Left renal cortex interstitium (tissue), 4 donors: ENCODE results near the gene FAM117B. TPM values are rescaled to one million over a fixed set of nuclear protein-coding genes. Genes with fewer than 3 reads are reported as not detected.

Source experiments
- DNase-seq, 4 donors: peaks; one replicate each; pipeline ENCODE4 v3.0.0-alpha.2; 2013; ENCODE audit warnings: low read depth in 4 of 4, low spot score in 2 of 4, missing footprints in 1 of 4
- polyA plus RNA-seq, 4 donors: library from polyadenylated mRNA; unstranded; fragments of 120-200 nt; gene quantifications; one replicate each; pipeline ENCODE4 v1.2.1, GENCODE V29; 2013; ENCODE audit not compliant: insufficient read length in 4 of 4

FAM117B gene
- 10 to 100 TPM; 26.6 to 31.9 (median 28.8) TPM for polyA plus RNA-seq

DNA sequence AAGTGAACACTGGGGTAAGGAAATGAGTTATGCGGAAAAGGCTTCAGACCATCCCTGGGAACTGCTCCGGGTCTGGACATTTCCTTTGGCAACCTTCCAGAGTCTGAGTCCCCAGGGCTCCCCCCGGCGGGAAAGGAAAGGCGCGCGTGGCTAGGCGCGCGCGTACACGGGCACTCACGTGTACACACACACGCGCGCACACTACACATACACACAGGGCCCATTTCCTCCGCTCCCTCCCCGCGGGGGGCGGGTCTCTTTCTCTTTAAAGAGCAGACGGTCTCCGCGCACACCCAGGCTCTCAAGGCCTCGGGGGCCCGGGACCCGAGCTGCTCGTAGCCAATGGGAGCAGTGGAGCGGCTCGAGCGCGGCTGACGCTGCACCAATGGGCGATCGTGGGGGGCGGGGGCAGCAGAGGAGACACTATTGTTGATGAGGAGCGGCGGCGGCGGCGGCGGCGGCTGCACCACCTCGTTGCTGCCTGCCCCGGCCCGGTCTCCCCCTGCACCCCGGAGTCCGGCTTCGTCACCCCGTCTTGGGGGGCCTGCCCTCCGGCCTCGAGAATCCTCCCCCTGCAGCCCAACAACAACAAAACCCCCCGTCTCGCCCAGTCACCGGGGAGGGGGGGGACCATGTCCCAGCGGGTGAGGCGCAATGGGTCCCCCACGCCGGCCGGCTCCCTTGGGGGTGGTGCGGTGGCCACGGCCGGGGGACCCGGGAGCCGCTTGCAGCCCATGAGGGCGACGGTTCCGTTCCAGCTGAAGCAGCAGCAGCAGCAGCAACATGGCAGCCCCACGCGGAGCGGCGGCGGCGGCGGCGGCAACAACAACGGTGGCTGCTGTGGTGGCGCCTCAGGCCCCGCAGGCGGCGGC lies at the start of gene FAM117B:
Gene FAM117B (plus strand): TSS at position 414 of the 872 bp plus-strand sequence. CDS start 219 bp downstream, at position 633.
- DNase-seq, result peak; percentile 93 to 97 (median 94)

DNA sequence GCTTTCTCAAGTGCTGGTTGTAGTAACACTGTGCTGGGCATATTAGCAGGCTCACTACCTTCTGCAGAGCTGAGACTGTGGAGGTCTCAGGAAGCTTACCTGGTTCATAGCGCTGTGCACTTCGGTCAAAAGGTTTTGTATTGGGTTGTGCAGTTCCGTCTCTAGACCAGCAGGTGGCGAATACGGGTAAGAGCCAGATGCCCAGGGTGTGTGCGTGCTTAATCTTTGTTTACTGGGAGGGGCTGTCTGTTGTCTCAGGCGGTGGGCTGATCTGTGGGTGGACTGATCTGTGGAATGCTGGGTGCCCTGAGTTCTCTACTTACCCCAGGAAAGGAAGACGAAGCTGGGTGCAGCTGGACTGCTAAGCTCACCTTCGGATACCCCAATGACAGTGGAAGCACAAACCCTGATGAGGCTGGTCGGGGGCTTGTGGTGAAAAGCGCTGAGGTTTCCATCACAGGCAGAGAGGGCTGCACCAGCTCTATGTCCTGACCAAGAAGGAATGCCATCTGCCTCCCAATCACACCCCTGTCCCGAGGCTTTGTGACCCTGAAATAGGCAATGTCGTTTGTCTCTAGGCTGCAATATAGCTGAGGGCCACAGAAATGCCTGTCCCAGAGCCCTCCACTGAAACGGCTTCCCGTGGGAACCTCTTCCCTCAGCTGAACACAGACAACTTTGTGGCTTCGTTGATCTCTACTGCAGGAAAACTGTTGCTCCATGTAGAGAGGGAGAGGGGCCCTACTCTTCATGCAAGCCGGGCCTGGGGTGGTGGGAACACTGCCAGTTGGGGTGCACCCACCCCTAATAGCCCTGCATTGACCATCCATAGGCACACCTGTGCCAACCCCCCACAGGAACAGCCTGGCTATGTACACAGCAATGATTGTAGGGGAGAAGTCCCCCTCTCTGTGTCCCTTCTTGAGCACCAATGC lies 45.9 kb upstream of the FAM117B start:
- peak in 3 of 4 donors; percentile 49 to 66 (median 57) for DNase-seq

DNA sequence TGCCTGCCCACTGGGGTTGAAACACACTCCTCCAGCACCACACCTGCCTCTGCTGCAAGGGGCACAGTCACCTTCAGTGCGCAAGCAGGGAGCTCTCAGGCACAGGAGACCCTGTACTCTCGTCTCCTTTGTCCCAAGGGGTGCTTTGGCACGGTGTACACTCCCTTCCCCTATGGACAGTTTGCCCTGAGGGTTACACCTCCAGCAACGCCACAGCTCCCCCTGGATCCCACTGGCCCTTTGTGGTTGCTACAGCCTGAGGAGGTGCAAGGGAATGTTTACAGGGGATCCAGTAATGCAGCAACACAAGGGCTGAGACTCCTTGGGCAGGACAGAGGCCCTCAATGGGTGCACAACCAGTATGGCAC lies 45.2 kb upstream of the FAM117B start:
- DNase-seq, result no peak

DNA sequence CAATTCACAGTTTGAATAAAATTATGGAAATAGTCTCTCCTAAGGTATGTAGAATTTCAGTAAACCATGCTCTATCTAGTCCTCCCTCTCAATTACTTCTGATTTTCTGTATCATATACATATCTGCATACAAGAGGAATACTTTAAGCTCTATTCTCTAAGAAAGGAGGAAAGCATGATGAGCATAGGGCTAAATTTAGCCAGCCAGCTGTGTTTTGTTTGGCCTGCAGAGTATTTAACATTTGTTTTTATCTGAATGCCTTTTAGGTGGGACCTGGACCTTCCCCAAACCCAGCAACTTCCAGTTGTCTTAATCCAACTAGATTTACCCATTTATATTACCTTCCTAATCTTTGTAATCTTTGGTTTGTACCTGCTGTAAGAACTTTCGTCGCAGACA lies 42.2 kb upstream of the FAM117B start:
- no peak for DNase-seq

DNA sequence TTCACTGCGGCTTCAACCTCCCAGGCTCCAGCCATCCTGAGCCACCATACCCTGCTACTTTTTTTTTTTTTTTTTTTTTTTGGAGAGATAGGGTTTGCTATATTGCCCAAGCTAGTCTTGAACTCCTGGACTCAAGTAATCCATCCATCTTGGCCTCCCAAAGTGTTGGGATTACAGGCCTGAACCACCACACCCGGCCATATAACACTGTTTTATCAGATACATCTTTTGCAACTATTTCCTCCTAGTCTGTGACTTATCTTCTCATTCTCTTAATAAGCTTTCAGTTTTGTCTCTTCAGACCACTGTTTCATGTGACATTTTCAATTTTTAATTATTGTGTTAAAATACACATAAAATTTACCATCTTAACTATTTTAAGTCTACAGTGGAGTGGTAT lies 35.7 kb upstream of the FAM117B start:
- no peak for DNase-seq

DNA sequence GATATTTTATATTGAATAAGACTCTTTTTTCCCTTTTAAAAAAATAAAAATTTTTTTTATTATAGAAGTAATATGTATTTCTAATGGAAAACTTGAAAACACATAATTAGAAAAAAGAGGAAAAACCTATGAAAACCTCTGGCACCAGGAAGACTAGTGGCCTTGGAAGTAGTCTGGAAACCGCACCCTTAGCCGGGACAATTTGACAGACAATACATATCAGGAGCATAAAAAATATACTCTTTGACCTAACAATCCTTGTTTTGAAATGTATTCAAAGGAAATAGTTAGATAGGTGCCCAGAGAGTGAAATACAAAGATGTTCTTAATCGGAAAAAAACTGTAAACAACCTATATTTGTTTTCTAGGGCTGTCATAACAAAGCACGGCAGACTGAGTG lies 34.9 kb upstream of the FAM117B start:
- DNase-seq, result no peak

DNA sequence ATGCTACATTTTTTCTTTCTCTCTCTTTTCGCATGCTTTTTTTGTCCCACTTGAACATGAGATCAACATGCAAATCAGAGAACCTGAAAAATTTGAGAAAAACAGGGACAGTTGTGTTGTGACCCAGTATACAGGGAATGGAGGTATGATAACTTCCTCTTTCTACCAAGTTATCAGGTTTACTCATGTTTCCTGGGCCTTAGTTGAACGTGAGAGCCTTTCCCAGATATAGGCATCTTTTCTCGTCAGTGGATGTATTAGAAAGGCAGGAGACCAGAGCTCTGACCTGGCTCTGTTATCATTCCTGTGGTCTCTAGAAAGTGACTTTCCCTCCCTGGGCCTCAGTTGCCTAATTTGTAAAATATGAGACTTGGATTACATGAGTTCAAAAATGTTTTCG lies 30.1 kb upstream of the FAM117B start:
- no peak for DNase-seq

DNA sequence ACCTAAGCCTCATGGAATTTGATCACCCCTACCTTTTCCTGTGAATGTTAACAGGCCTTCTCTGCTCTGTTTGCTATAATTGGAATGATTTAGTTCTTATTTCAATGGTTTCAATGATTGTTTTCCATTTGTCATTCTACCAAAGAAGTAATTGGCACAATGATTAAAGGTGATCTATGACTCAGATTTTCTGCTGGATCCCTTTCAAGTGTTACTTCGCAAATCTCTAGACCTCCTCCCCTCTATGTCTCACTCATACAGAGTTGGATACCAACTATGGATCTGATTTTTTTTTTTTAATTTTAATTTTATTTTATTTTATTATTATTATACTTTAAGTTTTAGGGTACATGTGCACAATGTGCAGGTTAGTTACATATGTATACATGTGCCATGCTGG lies 29.6 kb upstream of the FAM117B start:
- DNase-seq, result no peak

DNA sequence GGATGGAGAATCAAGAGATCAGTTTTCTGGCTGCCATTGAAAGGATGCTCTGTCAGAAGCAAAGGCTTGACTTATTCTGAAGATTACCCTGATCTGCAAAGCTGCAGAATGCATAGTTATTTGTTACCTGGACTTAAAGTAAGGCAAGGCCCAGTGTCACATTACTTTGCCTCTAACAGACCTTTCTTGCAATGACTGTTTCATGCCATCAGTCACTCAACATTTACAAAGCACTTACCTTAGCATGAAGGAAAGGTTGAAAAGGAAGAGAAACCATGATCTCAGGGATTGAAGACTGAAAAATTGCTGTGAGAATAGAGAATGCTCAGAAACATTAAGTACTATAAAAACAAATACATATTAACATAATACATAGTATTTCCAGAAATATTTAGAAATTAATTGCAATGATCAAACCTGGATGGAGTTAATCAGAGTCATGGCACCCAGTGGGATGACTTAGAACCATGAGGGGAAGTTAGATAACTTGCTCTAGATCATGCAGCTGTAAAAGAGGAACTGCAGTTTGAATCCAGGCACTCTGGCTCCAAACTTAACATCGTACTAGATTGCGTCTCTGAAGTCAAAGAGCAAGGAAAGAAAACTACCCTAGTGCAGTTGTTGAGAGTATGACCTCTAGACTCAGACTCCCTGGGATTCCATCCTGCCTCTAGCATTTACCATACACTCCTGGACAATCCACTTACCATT lies 26.5 kb upstream of the FAM117B start:
- no peak for DNase-seq

DNA sequence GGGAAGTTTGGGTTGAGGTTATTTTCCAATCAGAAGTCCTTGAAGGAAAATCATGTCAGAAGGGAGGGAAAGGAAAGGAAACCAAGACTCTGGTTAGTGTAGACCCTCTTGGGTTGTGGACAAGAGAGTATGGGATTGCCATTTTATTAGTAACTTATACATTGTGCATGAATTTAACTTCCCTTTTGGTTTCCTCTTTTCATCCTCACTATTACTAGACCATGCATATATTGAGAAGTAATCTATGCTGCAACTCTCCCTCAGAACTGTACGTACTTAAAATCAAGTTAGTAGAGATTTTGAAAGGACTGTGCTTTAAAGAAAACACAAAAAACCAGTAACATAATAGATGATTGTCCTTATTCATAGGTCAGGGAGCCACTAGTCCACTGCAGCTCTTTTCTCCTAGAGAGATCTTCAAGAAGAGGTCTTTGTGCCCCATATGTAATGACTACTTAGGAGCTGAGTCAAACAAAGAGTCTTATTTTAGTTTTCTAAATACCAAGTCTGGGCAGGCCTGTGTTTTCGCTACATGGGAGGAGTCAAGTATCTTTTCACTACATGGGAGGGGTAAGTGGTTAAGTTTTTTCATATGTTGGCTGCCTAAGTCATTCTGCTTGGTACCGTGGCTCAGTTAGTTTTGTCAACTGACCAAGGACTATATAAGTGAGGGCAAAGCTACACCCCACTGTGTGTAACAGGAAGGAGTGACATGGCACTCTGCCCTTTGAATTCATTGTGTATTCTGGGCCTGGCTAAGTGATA lies 25.2 kb upstream of the FAM117B start:
- DNase-seq, result no peak

DNA sequence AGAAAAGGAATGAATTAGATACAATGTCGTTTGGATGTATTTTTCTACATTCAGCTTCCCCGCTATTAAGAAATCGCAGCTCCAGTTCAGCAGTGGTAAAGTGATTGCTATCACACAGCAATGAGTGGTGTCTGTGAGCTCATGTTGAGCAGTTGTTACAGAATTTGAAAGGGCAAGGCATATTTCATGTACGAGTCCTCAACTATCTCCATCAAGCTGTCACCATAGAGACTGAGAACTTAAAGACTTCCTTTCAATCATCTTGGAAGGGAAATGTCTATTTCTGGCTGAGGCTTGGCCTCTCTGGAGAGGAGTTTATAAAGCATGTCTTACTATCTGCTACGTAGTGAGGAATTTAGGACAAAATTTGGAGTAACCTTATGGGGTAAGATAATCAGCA lies 24.4 kb upstream of the FAM117B start:
- DNase-seq, result no peak

DNA sequence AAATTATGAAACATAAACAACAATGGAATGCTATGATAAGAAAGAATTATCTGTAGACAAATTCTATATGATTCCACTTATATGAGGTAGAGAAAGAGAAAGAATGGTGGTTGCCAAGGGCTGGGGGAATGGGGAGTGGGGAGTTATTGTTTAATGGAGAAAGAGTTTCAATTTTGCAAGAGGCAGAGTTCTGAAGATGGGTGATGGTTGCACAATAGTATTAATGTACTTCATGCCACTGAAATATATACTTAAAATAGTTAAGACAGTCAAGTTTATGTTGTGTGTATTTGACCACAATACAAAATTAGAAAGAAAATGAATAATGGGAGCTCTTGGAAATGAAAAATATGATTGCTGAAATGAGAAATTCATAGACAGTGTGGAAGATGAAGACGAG lies 22.6 kb upstream of the FAM117B start:
- no peak for DNase-seq

DNA sequence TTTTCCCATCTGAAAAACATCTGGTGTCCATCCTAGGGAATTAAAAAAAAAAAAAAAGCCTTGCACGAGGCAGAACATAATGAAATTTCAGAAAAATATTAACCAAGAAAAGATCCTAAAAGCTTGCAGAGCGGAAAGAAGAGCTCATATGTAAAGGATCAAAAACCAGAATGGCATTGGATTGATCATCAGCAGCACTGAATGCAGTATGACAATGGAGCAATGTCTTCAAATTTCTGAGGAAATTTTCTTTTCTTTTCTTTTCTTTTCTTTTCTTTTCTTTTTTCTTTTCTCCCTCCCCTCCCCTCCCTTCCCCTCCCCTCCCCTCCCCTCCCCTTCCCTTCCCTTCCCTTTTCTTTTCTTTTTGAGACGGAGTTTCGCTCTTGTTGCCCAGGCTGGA lies 21.3 kb upstream of the FAM117B start:
- DNase-seq, result no peak

DNA sequence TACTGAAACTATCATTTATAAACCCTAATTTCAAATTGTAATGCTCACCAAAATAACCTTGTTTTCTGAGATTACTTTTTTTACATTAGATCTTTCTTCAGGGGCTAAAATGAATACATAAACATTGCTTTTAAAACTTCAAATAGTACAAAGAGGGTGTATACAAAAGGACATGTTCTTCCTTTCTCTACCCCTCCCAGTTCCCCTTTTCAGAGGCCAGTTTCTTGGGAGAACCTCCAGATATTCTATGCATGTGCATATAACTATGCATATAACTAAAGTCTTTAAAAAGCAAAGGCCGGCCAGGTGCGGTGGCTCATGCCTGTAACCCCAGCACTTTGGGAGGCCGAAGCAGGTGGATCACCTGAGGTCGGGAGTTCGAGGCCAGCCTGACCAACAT lies 10.6 kb upstream of the FAM117B start:
- no peak for DNase-seq

DNA sequence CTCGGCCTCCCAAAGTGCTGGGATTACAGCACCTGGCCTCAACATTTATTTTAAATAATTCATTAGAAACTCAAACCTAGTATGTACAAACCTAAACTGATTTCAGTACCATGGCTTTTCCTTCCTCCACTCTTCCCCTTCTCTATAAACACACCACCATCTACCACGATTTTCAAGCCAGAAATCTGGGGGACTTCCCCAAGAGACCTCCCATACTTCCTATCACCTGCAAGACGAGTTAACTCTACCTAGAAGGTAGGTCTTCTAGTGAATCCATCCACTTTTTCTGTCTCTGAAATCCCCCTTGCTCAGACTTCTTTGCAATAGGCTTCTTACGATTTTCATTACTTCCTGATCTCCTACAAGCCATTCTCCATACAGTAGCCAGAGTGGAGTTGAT lies 7.7 kb upstream of the FAM117B start:
- DNase-seq, result no peak

DNA sequence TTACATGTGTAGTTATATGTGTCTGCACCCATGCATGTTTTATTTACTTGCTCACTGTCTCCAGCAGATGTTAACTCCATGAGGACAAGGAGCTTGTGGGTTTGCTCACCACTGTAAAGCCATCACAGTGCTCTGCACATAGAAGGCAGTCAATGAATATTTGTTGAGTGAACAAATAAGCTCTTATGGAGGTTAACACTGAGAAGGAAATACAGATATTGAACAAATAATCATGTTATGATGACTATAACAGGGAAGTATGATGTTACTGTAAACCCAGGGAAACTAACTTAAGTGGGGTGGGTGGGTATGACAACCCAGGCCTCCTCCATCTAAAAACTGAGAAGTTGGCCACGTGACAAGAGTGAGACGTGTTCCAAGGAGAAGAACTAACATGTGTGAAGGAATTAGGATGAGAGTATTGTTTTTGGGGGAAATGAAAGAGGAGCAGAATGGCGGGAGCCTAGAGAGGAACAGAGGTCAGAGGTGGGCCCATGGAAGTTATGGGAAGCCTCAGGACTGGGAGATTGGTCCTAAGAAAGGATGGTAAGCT lies 6.0 kb upstream of the FAM117B start:
- no peak for DNase-seq

DNA sequence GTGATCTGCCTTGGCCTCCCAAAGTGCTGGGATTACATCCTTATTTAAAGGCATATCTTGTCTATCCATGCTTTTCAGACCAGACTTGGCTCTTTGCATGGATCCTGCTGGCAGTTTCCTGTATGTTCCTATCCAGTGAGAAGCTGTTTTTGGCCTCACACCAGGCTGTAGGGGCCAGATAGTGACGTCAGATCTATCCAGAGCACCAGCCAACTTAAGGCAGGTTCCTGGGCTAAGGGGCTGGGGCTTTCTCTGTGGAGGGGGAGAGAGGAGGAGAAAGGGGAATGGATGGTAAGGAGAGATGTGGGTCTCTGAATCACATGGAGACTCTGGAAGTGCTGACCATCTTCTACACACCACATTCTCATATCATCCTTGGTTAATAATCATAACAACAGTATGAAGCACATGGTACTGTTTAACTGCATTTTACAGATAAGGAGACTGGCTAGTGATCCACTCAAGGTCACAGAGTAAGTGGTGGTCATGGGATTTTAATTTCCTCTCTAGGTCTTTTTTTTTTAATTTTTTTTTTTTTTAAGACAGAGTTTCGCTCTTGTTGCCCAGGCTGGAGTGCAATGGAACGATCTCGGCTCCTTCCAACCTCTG lies 2.0 kb upstream of the FAM117B start:
- DNase-seq, result no peak

DNA sequence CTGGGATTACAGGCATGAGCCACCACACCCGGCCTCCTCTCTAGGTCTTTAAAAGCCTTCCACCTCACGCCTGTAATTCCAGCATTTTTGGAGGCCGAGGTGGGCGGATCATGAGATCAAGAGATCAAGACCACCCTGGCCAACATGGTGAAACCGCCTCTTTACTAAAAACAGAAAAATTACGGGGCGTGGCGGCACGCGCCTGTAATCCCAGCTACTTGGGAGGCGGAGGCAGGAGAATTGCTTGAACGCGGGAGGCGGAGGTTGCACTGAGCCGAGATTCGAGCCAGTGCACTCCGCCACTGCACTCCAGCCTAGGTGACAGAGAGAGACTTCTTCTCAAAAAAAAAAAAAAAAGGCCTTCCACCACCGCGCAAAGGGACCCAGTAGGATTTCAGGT lies 1.3 kb upstream of the FAM117B start:
- no peak for DNase-seq

DNA sequence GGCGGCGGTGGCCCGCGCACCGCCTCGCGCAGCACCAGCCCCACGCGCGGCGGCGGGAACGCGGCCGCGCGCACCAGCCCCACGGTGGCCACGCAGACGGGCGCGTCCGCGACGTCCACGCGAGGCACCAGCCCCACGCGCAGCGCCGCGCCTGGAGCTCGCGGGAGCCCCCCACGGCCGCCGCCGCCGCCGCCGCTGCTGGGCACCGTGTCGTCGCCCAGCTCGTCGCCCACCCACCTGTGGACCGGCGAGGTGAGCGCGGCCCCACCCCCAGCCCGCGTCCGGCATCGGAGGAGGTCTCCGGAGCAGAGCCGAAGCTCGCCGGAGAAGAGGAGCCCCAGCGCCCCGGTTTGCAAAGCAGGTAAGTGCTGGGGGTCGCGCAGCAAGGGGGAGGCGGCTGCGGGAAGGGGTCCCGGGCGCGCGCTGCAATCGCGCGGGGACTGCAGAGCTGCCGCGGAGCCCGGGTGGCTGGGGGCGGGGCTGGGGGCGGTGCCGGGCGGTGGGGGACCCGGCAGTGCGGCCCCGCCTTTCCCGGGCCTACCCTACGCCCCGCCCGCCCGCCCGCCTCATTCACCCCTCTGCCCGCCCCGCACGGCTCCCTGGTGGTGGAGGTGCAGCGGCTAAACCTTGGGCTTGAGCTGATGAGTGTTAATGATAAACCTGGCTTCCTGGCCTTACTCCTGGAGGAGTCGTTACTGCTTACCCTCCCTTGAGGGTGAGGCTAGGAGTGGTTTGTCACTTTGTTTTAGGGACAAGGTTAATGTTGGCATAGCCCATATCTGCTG lies 851 bp downstream of the FAM117B start:
- DNase-seq, result peak in 3 of 4 donors; percentile 55 to 79 (median 75)
